Measurements from ENCODE around the gene PTPRM. TPM values are rescaled to one million over a fixed set of nuclear protein-coding genes. Genes with fewer than 3 reads are reported as not detected.

PTPRM gene
- polyA plus RNA-seq, 3 donors, result 0.04 to 2.1 (median 0.66) TPM

- Histone ChIP-seq H3K27me3 (ENCODE audit: control insufficient read depth in 2 of 2, insufficient read depth in 2 of 2, low read length in 2 of 2) (no peaks in the 10 kb centered on the region), H3K27ac (ENCODE audit: low read depth in 1 of 2, low read length in 2 of 2) (no peak overlapping the region), H2AFZ (ENCODE audit: insufficient read depth, low read depth, low read length, poor library complexity, severe bottlenecking) (no peak overlapping the region), H3K9me3 (replicated peaks in 1 of 2; ENCODE audit: control insufficient read depth in 1 of 2, insufficient read depth in 1 of 2, low read length in 2 of 2) (no peaks in the 10 kb centered on the region), H3K4me2 (replicated peaks; ENCODE audit: extremely low read depth, low read length, poor library complexity, severe bottlenecking) (no peak overlapping the region), H3K79me2 (ENCODE audit: insufficient read depth, low read length) (no peaks in the 10 kb centered on the region), H3K36me3 (replicated peaks in 1 of 2; ENCODE audit: control insufficient read depth in 1 of 2, insufficient read depth in 2 of 2, low read length in 2 of 2) (no peaks in the 10 kb centered on the region), H3K4me1 (ENCODE audit: control insufficient read depth in 1 of 2, insufficient read depth in 2 of 2, low read length in 2 of 2) (no peaks in the 10 kb centered on the region), H3K9ac (ENCODE audit: insufficient read depth, low read length, poor library complexity, severe bottlenecking) (no peak overlapping the region), H4K20me1 (ENCODE audit: insufficient read depth, low read length) (no peaks in the 10 kb centered on the region), H3K4me3 (replicated peaks in 1 of 3; ENCODE audit: low read depth in 2 of 3, low read length in 3 of 3) (no peak overlapping the region)
- H3K36me3 Mint-ChIP-seq, result no peaks in the 10 kb centered on the region
- no peak overlapping the region for H3K27ac Mint-ChIP-seq
- peaks cover 0 to 3% (median 1%) of the 10 kb centered on the region in 7 donors for H3K9me3 Mint-ChIP-seq
- no peak for TF ChIP-seq CTCF (IDR thresholded peaks at IDR 0.05)
- no peak overlapping the region for H3K4me3 Mint-ChIP-seq
- H3K4me1 Mint-ChIP-seq, result no peaks in the 10 kb centered on the region
- intact Hi-C loops (cut with micrococcal nuclease), result no loop called here
- H3K27me3 Mint-ChIP-seq (ENCODE audit: low read depth in 3 of 3), result peaks cover 0 to 1% (median 1%) of the 10 kb centered on the region in 3 donors
- DNase-seq, result no peak
Observed at GRCh38 chr18:8272254-8272653, 705.1 kb downstream of the PTPRM start.

GRCh38 chr18:8274370-8274769 is 707.3 kb downstream of the PTPRM start:
- DNase-seq, result no peak
- H3K27me3 ChIP-seq (ENCODE audit: control insufficient read depth in 2 of 2, insufficient read depth in 2 of 2, low read length in 2 of 2), result no peaks in the 10 kb centered on the region
- Mint-ChIP-seq H3K4me1 (no peaks in the 10 kb centered on the region), H3K27ac (no peak overlapping the region), H3K27me3 (ENCODE audit: low read depth in 3 of 3) (peaks cover 0 to 1% (median 1%) of the 10 kb centered on the region in 3 donors), H3K36me3 (no peaks in the 10 kb centered on the region), H3K9me3 (peaks cover 0 to 3% (median 1%) of the 10 kb centered on the region in 7 donors), H3K4me3 (no peak overlapping the region)
- 80% methylated on average over 1 of the region's 1 CpG for WGBS (ENCODE audit: insufficient coverage)
- no peak overlapping the region for H3K9ac ChIP-seq (ENCODE audit: insufficient read depth, low read length, poor library complexity, severe bottlenecking)
- no peak overlapping the region for H3K4me3 ChIP-seq (replicated peaks in 1 of 3; ENCODE audit: low read depth in 2 of 3, low read length in 3 of 3)
- no peak overlapping the region for H3K4me2 ChIP-seq (replicated peaks; ENCODE audit: extremely low read depth, low read length, poor library complexity, severe bottlenecking)
- H3K27ac ChIP-seq (ENCODE audit: low read depth in 1 of 2, low read length in 2 of 2), result no peak overlapping the region
- H4K20me1 ChIP-seq (ENCODE audit: insufficient read depth, low read length), result no peaks in the 10 kb centered on the region
- H3K9me3 ChIP-seq (replicated peaks in 1 of 2; ENCODE audit: control insufficient read depth in 1 of 2, insufficient read depth in 1 of 2, low read length in 2 of 2), result no peaks in the 10 kb centered on the region
- no peaks in the 10 kb centered on the region for H3K36me3 ChIP-seq (replicated peaks in 1 of 2; ENCODE audit: control insufficient read depth in 1 of 2, insufficient read depth in 2 of 2, low read length in 2 of 2)
- no peaks in the 10 kb centered on the region for H3K79me2 ChIP-seq (ENCODE audit: insufficient read depth, low read length)
- no peaks in the 10 kb centered on the region for H3K4me1 ChIP-seq (ENCODE audit: control insufficient read depth in 1 of 2, insufficient read depth in 2 of 2, low read length in 2 of 2)
- intact Hi-C loops (cut with micrococcal nuclease), result no loop called here
- TF ChIP-seq CTCF (IDR thresholded peaks at IDR 0.05), result no peak
- no peak overlapping the region for H2AFZ ChIP-seq (ENCODE audit: insufficient read depth, low read depth, low read length, poor library complexity, severe bottlenecking)
